K562 (cell line): ENCODE measurements around the gene PHF20. TPM values are rescaled to one million over a fixed set of nuclear protein-coding genes. Genes with fewer than 3 reads are reported as not detected.

ENCODE experiments used
- JUNB ChIP-seq: fragments of 450-650 bp; formaldehyde crosslinking; conservative IDR thresholded peaks from 2 replicates; pipeline ENCODE4 v1.4.0; 2020; ENCODE audit warnings: mild to moderate bottlenecking
- NRF1 ChIP-seq, 2 experiments: fragments of 450-650 bp; IDR thresholded peaks in 1 of 2; conservative IDR thresholded peaks in 1 of 2; 2 replicates each; pipeline ENCODE4 v1.6.1; 2014; ENCODE audit warnings: mild to moderate bottlenecking in 2 of 2
- polyA plus RNA-seq, 8 experiments: library from polyadenylated mRNA; depleted of rRNA in 4 of 8; stranded (reverse) in 5 of 8; unstranded in 3 of 8; fragments of >200 nt; fragmentation: Nextera tagmentation in 2 of 8; fragmentation: Illumina TruSeq in 1 of 8; extraction: Ambion mirVana in 2 of 8; extraction: Trizol in 1 of 8; gene quantifications; 2 replicates each; pipeline versions ENCODE4 v1.2.1 to v1.2.3, GENCODE V29; 2011 to 2014; ENCODE audit warnings: inconsistent platforms in 1 of 8, missing spikeins in 1 of 8
- total RNA-seq, 7 experiments: library from RNA; depleted of rRNA in 6 of 7; stranded (reverse); fragments of >200 nt in 6 of 7; fragmentation: Illumina TruSeq in 2 of 7; extraction: Trizol in 2 of 7; gene quantifications; 2 replicates each; pipeline versions ENCODE4 v1.2.1 to v1.2.3, GENCODE V29; 2011 to 2021; ENCODE audit warnings: low replicate concordance in 1 of 7
- TF ChIP-seq, protein P1 (sequence below): fragments of 250-450 bp; sonication (Bioruptor Pico); IDR thresholded peaks from 2 replicates; pipeline ENCODE4 v1.4.0; 2020; ENCODE audit warnings: mild to moderate bottlenecking, moderate library complexity, borderline replicate concordance
- TF ChIP-seq, protein P2 (sequence below): conservative IDR thresholded peaks from 2 replicates; pipeline ENCODE4 v1.6.1; 2011; ENCODE audit warnings: low read depth, mild to moderate bottlenecking, low read length; ENCODE audit not compliant: control insufficient read depth
- TF ChIP-seq, protein P3 (sequence below): fragments of 250-450 bp; sonication (Bioruptor Pico); IDR thresholded peaks from 2 replicates; pipeline ENCODE4 v1.8.0; 2022; ENCODE audit warnings: moderate library complexity, mild to moderate bottlenecking, inconsistent platforms

Gene PHF20
- total and polyA plus RNA-seq, 9 of the 15 experiments (the other 6 are each of a cell fraction or from before 2014, with no cell fraction given), result 49.9 to 196 (median 70.7) TPM

DNA sequence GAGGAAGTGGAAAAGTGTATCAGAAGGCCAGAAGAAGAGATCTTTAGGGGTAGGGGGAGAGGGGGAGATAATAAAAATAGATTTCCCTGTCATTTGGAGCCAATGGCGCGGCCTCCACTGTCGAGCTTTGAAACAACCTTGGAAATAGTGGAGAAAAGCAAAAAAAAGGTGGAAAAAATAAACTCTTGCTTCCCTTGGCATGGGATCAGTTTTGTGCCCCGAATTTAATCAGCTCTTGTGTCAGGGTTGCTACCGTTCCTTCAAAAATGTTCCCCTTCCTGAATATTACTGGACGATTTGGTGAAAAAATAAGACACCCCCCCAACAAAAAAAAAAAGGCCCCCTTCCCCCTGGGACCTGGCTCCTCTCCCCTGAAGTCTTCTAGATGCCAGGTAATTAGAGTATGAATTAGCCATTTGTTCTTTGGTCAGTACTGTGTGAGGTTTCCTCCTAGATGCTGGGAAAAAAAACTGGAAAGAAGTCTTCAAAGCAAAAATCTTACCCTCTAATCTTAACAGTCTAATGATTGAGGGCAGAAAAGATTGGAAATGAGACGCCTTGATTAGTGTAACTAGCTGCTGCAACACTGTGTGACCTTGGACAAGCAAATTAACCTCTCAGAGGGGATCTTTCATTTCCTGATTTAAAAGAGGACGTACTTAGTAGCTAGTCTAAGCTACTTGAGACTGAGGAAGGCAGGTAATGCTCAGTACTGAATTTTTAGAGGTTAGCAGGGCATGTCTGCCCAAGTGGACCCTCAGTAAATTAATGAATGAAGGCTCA, 28.9 kb upstream of the PHF20 start (continued):
- TF ChIP-seq, protein P1, sequence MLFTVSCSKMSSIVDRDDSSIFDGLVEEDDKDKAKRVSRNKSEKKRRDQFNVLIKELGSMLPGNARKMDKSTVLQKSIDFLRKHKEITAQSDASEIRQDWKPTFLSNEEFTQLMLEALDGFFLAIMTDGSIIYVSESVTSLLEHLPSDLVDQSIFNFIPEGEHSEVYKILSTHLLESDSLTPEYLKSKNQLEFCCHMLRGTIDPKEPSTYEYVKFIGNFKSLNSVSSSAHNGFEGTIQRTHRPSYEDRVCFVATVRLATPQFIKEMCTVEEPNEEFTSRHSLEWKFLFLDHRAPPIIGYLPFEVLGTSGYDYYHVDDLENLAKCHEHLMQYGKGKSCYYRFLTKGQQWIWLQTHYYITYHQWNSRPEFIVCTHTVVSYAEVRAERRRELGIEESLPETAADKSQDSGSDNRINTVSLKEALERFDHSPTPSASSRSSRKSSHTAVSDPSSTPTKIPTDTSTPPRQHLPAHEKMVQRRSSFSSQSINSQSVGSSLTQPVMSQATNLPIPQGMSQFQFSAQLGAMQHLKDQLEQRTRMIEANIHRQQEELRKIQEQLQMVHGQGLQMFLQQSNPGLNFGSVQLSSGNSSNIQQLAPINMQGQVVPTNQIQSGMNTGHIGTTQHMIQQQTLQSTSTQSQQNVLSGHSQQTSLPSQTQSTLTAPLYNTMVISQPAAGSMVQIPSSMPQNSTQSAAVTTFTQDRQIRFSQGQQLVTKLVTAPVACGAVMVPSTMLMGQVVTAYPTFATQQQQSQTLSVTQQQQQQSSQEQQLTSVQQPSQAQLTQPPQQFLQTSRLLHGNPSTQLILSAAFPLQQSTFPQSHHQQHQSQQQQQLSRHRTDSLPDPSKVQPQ (CRISPR knock-in tag), result no peak
- TF ChIP-seq, protein P2, sequence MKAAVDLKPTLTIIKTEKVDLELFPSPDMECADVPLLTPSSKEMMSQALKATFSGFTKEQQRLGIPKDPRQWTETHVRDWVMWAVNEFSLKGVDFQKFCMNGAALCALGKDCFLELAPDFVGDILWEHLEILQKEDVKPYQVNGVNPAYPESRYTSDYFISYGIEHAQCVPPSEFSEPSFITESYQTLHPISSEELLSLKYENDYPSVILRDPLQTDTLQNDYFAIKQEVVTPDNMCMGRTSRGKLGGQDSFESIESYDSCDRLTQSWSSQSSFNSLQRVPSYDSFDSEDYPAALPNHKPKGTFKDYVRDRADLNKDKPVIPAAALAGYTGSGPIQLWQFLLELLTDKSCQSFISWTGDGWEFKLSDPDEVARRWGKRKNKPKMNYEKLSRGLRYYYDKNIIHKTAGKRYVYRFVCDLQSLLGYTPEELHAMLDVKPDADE, result no peak
- no peak for TF ChIP-seq JUNB (CRISPR knock-in tag)
- TF ChIP-seq, protein P3, sequence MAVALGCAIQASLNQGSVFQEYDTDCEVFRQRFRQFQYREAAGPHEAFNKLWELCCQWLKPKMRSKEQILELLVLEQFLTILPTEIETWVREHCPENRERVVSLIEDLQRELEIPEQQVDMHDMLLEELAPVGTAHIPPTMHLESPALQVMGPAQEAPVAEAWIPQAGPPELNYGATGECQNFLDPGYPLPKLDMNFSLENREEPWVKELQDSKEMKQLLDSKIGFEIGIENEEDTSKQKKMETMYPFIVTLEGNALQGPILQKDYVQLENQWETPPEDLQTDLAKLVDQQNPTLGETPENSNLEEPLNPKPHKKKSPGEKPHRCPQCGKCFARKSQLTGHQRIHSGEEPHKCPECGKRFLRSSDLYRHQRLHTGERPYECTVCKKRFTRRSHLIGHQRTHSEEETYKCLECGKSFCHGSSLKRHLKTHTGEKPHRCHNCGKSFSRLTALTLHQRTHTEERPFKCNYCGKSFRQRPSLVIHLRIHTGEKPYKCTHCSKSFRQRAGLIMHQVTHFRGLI (CRISPR knock-in tag), result no peak
- TF ChIP-seq NRF1 (conservative IDR thresholded peaks at IDR 0.05 in 1 of 2, IDR thresholded peaks at IDR 0.05 in 1 of 2), result no peak
